H1 (cell line): ENCODE measurements around the gene HNF4A. TPM values are rescaled to one million over a fixed set of nuclear protein-coding genes. Genes with fewer than 3 reads are reported as not detected.

ENCODE experiments used
- BCL11A ChIP-seq, 2 experiments: IDR thresholded peaks; one replicate each; pipeline ENCODE4 v1.6.1; 2011; ENCODE audit warnings: low read depth in 2 of 2, low read length in 2 of 2, mild to moderate bottlenecking in 2 of 2
- CHD1 ChIP-seq: IDR thresholded peaks from 2 replicates; pipeline ENCODE4 v1.6.1; 2012; ENCODE audit warnings: low read depth, low read length, improper control_type of control experiment
- CHD7 ChIP-seq: fragments of 300-600 bp; sonication (generic); IDR thresholded peaks from 2 replicates; pipeline ENCODE4 v1.7.1; 2012; ENCODE audit warnings: low read length, moderate library complexity, mild to moderate bottlenecking, inconsistent platforms; ENCODE audit not compliant: insufficient replicate concordance
- E2F6 ChIP-seq: IDR thresholded peaks from 2 replicates; pipeline ENCODE4 v1.6.1; 2012; ENCODE audit warnings: inconsistent platforms
- POLR2A ChIP-seq, 2 experiments: IDR thresholded peaks; 1 replicate in 1 of 2; 2 replicates in 1 of 2; pipeline ENCODE4 v1.6.1; 2011; ENCODE audit warnings: low read depth in 2 of 2, low read length in 2 of 2, mild to moderate bottlenecking in 2 of 2; ENCODE audit errors: control extremely low read depth in 1 of 2
- SUZ12 ChIP-seq: fragments of 200-600 bp; sonication (generic); IDR thresholded peaks from 2 replicates; pipeline ENCODE4 v1.6.1; 2012; ENCODE audit warnings: mild to moderate bottlenecking, inconsistent platforms, low read length, moderate library complexity, mixed read lengths
- TCF12 ChIP-seq: IDR thresholded peaks from 2 replicates; pipeline ENCODE4 v1.6.1; 2011; ENCODE audit warnings: low read depth, mild to moderate bottlenecking, low read length
- polyA plus RNA-seq, 7 experiments: library from polyadenylated mRNA; depleted of rRNA in 3 of 7; stranded (reverse) in 5 of 7; unstranded in 2 of 7; fragments of >200 nt in 5 of 7; fragments of 200-250 nt in 2 of 7; gene quantifications; 1 replicate in 5 of 7; 2 replicates in 1 of 7; 4 replicates in 1 of 7; pipeline versions ENCODE4 v1.2.1 to v1.2.3, GENCODE V29; 2011 to 2013; ENCODE audit warnings: missing spikeins in 2 of 7, mixed read lengths in 2 of 7
- total RNA-seq: library from RNA; stranded (reverse); fragmentation: NEBNext Ultra II Directional; extraction: Animal tissue kit (Norgen Biotek cat#: 25700); gene quantifications from 2 replicates; pipeline ENCODE4 v1.2.1, GENCODE V29; 2021

The HNF4A gene
- total and polyA plus RNA-seq, 2 of the 8 experiments (the other 6 are each of a cell fraction or from before 2014, with no cell fraction given), result 0.03 TPM; not detected in 1

DNA sequence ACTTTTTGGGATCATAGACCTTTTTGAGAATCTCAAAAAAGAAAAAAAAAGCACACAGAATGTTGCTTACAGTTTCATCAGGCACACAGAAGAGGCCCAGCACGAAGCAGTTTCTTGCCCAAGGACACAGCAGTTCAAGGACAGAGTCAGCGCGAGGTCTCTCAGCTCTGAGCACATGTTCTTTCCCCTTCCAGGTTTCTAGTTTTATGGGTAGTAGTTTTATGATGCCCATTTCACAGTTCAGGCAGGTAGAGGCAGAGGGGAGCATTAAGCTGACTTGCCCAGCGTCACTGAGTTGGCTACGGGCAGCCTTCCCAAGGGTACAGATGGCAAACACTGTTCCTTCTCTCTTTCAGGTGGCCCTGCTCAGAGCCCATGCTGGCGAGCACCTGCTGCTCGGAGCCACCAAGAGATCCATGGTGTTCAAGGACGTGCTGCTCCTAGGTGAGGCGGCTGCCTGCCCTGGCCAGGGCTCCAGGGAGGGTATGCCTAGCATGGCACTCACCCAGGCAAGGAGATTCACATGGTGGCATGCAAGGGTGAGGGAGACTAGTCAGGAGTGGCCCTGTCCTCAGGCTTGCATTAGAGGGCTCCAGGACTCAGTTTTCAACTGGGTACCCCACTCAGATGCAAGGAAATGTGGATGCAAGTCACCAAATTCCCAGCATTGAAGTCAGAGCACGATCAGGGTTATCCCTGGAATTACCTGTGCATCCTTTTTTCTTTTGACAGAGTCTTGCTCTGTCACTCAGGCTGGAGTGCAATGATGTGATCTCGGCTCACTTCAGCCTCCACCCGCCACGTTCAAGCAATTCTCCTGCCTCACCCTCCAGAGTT lies 62.8 kb downstream of the HNF4A start (continued):
- TF ChIP-seq CHD7 (no peak), CHD1 (no peak), E2F6 (no peak), SUZ12 (no peak), BCL11A (IDR thresholded peaks at IDR 0.05; ENCODE audit: low read depth in 2 of 2, low read length in 2 of 2) (no peak), TCF12 (no peak), POLR2A (IDR thresholded peaks at IDR 0.05; ENCODE audit: control extremely low read depth in 1 of 2, low read depth in 2 of 2, low read length in 2 of 2) (no peak)
- TF ChIP-seq, all 59 proteins: peak for 0
